Large intestine (tissue), 3 donors: ENCODE data around the gene LACTB. TPM values are rescaled to one million over a fixed set of nuclear protein-coding genes. Genes with fewer than 3 reads are reported as not detected.
"Not testable (repeated sequence)": the region's sequence is repeated elsewhere in the genome, so short reads cannot be mapped to it uniquely, and the experiment has no call there.

Source experiments
- DNase-seq, 2 donors: peaks; one replicate each; pipeline versions ENCODE4 v3.0.0 to v3.0.0-alpha.2; 2013
- H3K27ac ChIP-seq: one replicate; pipeline ENCODE4 v1.5.1; 2013; ENCODE audit warnings: low read length
- H3K27me3 ChIP-seq: 2 replicates; pipeline ENCODE4 v1.6.1; 2013; ENCODE audit warnings: low read length; ENCODE audit not compliant: control insufficient read depth, insufficient read depth
- H3K36me3 ChIP-seq: 2 replicates; pipeline ENCODE4 v1.6.1; 2013; ENCODE audit warnings: low read length; ENCODE audit not compliant: control insufficient read depth, insufficient read depth
- H3K4me1 ChIP-seq: one replicate; pipeline ENCODE4 v1.6.1; 2013; ENCODE audit warnings: low read length; ENCODE audit not compliant: control insufficient read depth, insufficient read depth
- H3K4me3 ChIP-seq: one replicate; pipeline ENCODE4 v1.5.1; 2013; ENCODE audit warnings: low read length
- H3K9me3 ChIP-seq: one replicate; pipeline ENCODE4 v1.6.1; 2013; ENCODE audit warnings: mild to moderate bottlenecking, low read depth, low read length, moderate library complexity; ENCODE audit not compliant: control insufficient read depth
- WGBS: methylation state at CpG from one replicate; pipeline ENCODE4 v1.1.5; 2013; ENCODE audit warnings: low lambda C conversion rate; ENCODE audit not compliant: insufficient coverage; 5-methylcytosine and 5-hydroxymethylcytosine counted together
- polyA plus RNA-seq: library from polyadenylated mRNA; unstranded; fragments of 120-200 nt; gene quantifications from one replicate; pipeline ENCODE4 v1.2.1, GENCODE V29; 2013

The LACTB gene
- polyA plus RNA-seq, 1 donor, result 18.4 TPM

GRCh38 chr15:63089260-63090043 is 32.2 kb upstream of the LACTB start:
- H3K27me3 ChIP-seq, result no peaks in the 10 kb centered on the region
- H3K36me3 ChIP-seq, result no peaks in the 10 kb centered on the region
- DNase-seq, result peak; percentile 40 to 52
- peaks cover 3% of the 10 kb centered on the region for H3K4me1 ChIP-seq
- peak overlapping the region; percentile 24 for H3K27ac ChIP-seq
- no peak overlapping the region for H3K4me3 ChIP-seq
- no peaks in the 10 kb centered on the region for H3K9me3 ChIP-seq
- 60% methylated on average over 1 of the region's 6 CpGs for WGBS

DNA sequence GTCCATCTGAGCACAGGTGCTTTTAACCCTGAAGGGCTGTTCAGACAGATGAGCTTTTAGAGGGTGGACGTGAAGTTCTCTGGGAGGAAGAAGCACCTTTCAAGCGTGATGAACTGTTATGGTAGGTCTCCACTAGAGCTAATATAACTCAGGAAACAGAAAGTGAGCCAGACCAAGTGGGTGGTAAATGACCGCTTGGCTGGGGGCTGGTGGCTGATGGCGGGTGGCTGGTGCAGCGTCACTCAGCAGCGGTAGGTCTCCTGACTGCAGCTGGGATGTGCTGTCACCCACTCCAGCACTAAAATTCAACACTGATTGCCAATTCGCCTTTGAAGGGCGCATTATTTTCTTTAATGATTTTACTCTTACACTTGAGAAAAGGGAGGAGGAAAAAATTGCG is 31.2 kb upstream of the LACTB start:
- WGBS, result no CpG with 5 or more reads among the region's 9 CpGs
- no peak overlapping the region for H3K27ac ChIP-seq

DNA sequence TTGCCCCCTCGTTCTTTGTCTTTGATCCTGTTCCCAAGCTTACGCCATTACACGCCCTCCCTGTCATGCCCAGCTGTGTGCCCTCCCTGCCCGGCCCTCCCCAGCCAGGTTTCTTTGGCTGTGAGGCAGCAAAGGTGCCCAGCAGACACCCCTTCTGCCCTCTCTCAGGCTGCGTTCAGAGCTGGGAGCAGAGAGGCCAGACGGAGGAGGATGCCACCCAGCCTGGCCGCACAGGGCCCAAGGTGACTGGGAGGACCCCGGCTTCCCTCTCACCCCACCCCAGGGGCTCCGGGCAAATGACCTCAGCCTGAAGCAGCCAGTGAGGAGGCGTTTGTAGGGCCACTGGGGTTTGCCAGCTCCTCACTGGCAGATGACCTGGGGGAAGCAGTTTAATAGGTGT is 30.8 kb upstream of the LACTB start:
- Histone ChIP-seq H3K36me3 (no peaks in the 10 kb centered on the region), H3K9me3 (no peaks in the 10 kb centered on the region), H3K4me3 (no peak overlapping the region), H3K27ac (no peak overlapping the region), H3K4me1 (peaks cover 3% of the 10 kb centered on the region), H3K27me3 (no peaks in the 10 kb centered on the region)
- DNase-seq, result no peak
- no CpG with 5 or more reads among the region's 10 CpGs for whole genome bisulfite sequencing

More for the DNA sequence above, 31.2 kb upstream of the LACTB start:
- no peak for DNase-seq
- peaks cover 3% of the 10 kb centered on the region for H3K4me1 ChIP-seq
- no peaks in the 10 kb centered on the region for H3K36me3 ChIP-seq
- H3K9me3 ChIP-seq, result no peaks in the 10 kb centered on the region
- no peak overlapping the region for H3K4me3 ChIP-seq
- no peaks in the 10 kb centered on the region for H3K27me3 ChIP-seq

DNA sequence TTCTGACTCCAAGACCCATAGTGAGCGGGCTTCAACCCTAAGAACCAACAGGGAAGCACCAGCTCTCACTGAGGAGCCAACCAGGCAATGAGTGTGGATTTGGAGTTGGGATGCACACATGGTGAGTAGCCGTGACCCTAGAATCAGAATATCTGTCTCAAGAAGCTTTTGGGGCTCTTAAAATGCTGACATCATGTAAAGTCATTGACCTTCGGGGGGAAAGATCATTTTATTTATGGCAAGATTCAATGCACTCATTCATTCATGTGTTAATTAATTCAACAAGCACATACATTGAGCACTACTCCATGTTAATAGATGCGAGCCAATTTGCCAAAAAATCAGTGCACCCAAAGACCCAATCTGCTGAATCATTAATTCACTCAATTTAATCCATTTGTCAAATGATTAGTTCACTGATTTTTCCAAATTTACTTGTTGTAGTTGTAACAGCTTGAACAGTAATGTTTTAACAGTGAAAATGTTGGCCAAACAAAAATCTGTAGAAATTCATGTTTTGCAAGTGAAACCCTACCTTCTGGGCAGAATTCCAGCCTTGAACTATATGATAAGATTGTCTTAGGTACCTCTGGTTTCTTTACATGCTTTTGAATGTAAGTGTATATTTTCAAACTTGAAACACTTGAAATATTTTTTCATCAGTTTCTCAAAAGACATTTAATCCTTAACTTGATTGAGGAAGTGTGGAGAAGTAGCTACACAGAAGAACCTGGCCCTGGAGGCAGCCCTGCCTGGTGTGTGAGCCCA is 29.8 kb upstream of the LACTB start:
- no peak overlapping the region for H3K27ac ChIP-seq
- no CpG with 5 or more reads among the region's 4 CpGs for WGBS
- no peak for DNase-seq
- no peak overlapping the region for H3K4me3 ChIP-seq
- H3K36me3 ChIP-seq, result no peaks in the 10 kb centered on the region
- H3K4me1 ChIP-seq, result peaks cover 3% of the 10 kb centered on the region
- no peaks in the 10 kb centered on the region for H3K9me3 ChIP-seq
- H3K27me3 ChIP-seq, result no peaks in the 10 kb centered on the region

DNA sequence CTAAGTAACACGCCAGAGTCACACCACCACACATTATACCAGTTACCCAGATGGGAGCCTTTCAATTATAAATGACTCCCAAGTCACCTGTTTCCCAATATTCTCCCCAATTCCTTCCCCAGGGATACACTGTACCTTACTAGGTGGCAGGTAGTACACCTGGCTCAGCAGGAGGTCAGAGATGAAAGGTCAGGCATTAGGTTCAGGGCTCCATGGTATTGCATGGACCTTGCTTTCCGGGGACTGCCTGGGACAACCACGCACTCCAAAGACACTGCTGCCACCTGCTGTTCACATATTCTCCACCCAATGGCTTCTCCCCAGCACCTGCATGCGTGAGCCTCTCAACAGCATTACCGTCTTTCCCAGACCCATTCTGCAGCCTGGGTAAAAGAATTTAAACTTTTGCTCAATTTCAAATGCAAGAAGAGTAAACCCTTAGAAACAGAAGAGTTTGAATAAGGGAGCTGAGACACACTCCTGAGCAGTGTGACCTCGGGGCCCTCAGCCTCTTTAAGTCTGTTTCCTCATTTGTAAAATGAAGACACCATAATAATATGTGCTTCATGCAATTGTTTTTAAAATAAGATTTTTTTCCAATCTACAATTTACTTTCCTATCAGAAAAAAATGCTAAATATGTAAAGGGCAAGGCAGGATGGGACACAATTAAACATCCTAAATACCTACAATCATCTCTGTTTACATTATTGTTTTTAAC is 28.0 kb upstream of the LACTB start:
- WGBS, result no CpG with 5 or more reads among the region's 6 CpGs
- H3K27me3 ChIP-seq, result no peaks in the 10 kb centered on the region
- peaks cover 2% of the 10 kb centered on the region for H3K4me1 ChIP-seq
- peak; percentile 77 for DNase-seq
- H3K4me3 ChIP-seq, result no peak overlapping the region
- H3K36me3 ChIP-seq, result no peaks in the 10 kb centered on the region
- H3K9me3 ChIP-seq, result peaks cover 4% of the 10 kb centered on the region
- H3K27ac ChIP-seq, result no peak overlapping the region

DNA sequence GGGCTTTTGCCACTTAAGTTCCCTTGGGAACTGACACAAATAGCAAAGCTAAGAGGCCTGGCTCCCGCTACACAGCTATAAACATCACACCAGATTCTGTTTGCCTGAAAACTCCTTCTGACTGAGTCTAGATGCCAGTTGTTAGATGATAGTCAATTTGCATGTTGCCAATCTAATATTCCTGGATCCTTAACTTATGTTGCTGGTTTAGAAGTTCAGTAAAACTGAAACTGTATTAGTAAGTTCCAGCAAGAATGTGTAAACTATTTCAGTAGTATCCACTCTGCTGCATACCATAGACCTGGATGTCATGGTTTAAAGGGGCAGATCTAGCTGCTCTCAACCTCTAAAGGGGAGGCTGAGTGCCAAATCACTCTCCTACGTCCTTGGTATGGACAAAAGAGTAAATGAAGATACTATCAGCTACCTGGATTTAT is 27.1 kb upstream of the LACTB start:
- Histone ChIP-seq H3K9me3 (peaks cover 4% of the 10 kb centered on the region), H3K27me3 (no peaks in the 10 kb centered on the region), H3K4me1 (no peaks in the 10 kb centered on the region), H3K36me3 (no peaks in the 10 kb centered on the region), H3K27ac (peak overlapping the region; percentile 16), H3K4me3 (no peak overlapping the region)
- DNase-seq, result no peak
- no CpG with 5 or more reads among the region's 2 CpGs for WGBS

GRCh38 chr15:63096178-63096577 is 25.5 kb upstream of the LACTB start:
- no peaks in the 10 kb centered on the region for H3K27me3 ChIP-seq
- no peak overlapping the region for H3K4me3 ChIP-seq
- no peak overlapping the region for H3K27ac ChIP-seq
- H3K36me3 ChIP-seq, result no peaks in the 10 kb centered on the region
- no peak for DNase-seq
- H3K4me1 ChIP-seq, result no peaks in the 10 kb centered on the region
- no CpG with 5 or more reads among the region's 4 CpGs for WGBS
- peaks cover 4% of the 10 kb centered on the region for H3K9me3 ChIP-seq

GRCh38 chr15:63098901-63099300 is 22.8 kb upstream of the LACTB start:
- not testable (repeated sequence) for DNase-seq, H3K27ac ChIP-seq, H3K4me1 ChIP-seq, H3K36me3 ChIP-seq, H3K27me3 ChIP-seq, H3K9me3 ChIP-seq, H3K4me3 ChIP-seq
- WGBS, result no CpG with 5 or more reads among the region's 33 CpGs

DNA sequence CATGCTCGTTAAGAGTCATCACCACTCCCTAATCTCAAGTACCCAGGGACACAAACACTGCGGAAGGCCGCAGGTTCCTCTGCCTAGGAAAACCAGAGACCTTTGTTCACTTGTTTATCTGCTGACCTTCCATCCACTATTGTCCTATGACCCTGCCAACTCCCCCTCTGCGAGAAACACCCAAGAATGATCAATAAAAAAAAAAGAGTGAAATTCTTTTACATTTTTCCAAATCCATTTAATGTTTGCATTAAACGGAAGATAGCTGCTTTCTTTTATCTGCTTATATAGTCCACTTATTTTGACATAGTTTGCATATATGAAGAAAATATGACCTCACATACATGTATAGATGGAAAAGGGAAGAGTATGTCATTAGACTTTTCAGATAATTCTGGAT is 22.1 kb upstream of the LACTB start:
- not testable (repeated sequence) for H3K36me3 ChIP-seq, H3K4me1 ChIP-seq, H3K27ac ChIP-seq, H3K27me3 ChIP-seq, H3K9me3 ChIP-seq, H3K4me3 ChIP-seq, DNase-seq
- WGBS, result 60% methylated on average over 2 of the region's 5 CpGs

- WGBS, result no CpG with 5 or more reads among the region's 3 CpGs
- Histone ChIP-seq H3K9me3 (peaks cover under 1% of the 10 kb centered on the region), H3K27me3 (no peaks in the 10 kb centered on the region), H3K4me3 (no peak overlapping the region), H3K4me1 (no peaks in the 10 kb centered on the region), H3K36me3 (no peaks in the 10 kb centered on the region), H3K27ac (no peak overlapping the region)
- DNase-seq, result no peak
These were observed 18.2 kb upstream of the LACTB start for GRCh38 chr15:63103416-63103815.
